Measurements from ENCODE around the gene OR51B5. TPM values are rescaled to one million over a fixed set of nuclear protein-coding genes. Genes with fewer than 3 reads are reported as not detected.

The OR51B5 gene
- total and polyA plus RNA-seq, 2 experiments from 2014 or later: not detected

GRCh38 chr11:5307256-5308019 is 35.9 kb downstream of the OR51B5 start:
- Histone ChIP-seq H2AFZ (0 out of 2 replicates have a peak overlapping the region, but pooled peaks have one; percentile 70), H3K4me2 (no peak overlapping the region), H3K36me3 (ENCODE audit: insufficient read depth) (no peaks in the 10 kb centered on the region), H3K4me3 (no peak overlapping the region), H4K20me1 (replicated peaks; ENCODE audit: insufficient read depth) (no peaks in the 10 kb centered on the region), H3K27me3 (ENCODE audit: insufficient read depth) (no peaks in the 10 kb centered on the region), H3K79me2 (replicated peaks; ENCODE audit: insufficient read depth) (no peaks in the 10 kb centered on the region), H3K9me2 (ENCODE audit: insufficient read depth) (no peaks in the 10 kb centered on the region), H3K4me1 (ENCODE audit: insufficient read depth) (no peaks in the 10 kb centered on the region), H3F3A (replicated peaks; ENCODE audit: low read depth) (no peaks in the 10 kb centered on the region), H3K27ac (ENCODE audit: low read depth) (no peak overlapping the region)
- H3K27me3 Mint-ChIP-seq (ENCODE audit: insufficient read depth, low read depth, poor library complexity): no peaks in the 10 kb centered on the region
- H3K4me3 Mint-ChIP-seq: no peak overlapping the region
- H3K9me3 Mint-ChIP-seq: no peaks in the 10 kb centered on the region
- TF ChIP-seq, protein P1, sequence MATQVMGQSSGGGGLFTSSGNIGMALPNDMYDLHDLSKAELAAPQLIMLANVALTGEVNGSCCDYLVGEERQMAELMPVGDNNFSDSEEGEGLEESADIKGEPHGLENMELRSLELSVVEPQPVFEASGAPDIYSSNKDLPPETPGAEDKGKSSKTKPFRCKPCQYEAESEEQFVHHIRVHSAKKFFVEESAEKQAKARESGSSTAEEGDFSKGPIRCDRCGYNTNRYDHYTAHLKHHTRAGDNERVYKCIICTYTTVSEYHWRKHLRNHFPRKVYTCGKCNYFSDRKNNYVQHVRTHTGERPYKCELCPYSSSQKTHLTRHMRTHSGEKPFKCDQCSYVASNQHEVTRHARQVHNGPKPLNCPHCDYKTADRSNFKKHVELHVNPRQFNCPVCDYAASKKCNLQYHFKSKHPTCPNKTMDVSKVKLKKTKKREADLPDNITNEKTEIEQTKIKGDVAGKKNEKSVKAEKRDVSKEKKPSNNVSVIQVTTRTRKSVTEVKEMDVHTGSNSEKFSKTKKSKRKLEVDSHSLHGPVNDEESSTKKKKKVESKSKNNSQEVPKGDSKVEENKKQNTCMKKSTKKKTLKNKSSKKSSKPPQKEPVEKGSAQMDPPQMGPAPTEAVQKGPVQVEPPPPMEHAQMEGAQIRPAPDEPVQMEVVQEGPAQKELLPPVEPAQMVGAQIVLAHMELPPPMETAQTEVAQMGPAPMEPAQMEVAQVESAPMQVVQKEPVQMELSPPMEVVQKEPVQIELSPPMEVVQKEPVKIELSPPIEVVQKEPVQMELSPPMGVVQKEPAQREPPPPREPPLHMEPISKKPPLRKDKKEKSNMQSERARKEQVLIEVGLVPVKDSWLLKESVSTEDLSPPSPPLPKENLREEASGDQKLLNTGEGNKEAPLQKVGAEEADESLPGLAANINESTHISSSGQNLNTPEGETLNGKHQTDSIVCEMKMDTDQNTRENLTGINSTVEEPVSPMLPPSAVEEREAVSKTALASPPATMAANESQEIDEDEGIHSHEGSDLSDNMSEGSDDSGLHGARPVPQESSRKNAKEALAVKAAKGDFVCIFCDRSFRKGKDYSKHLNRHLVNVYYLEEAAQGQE (IDR thresholded peaks at IDR 0.05; ENCODE audit: unreplicated experiment): no peak
- TF ChIP-seq EZH2phosphoT487 (IDR thresholded peaks at IDR 0.05; ENCODE audit: unreplicated experiment) (no peak), ZNF331 (CRISPR knock-in tag; IDR thresholded peaks at IDR 0.05; ENCODE audit: low read depth) (no peak), NANOG (IDR thresholded peaks at IDR 0.05; ENCODE audit: borderline replicate concordance) (no peak), ZNF114 (CRISPR knock-in tag; IDR thresholded peaks at IDR 0.05) (no peak), STAT1 (IDR thresholded peaks at IDR 0.05; ENCODE audit: unreplicated experiment) (no peak), CREB1 (CRISPR knock-in tag; IDR thresholded peaks at IDR 0.05; ENCODE audit: low read depth) (no peak), JUNB (IDR thresholded peaks at IDR 0.05; ENCODE audit: unreplicated experiment) (no peak), EZH2 (IDR thresholded peaks at IDR 0.05; ENCODE audit: low read depth, unreplicated experiment) (no peak), POLR2AphosphoS5 (IDR thresholded peaks at IDR 0.05; ENCODE audit: low read depth) (no peak)
- TF ChIP-seq, protein P2, sequence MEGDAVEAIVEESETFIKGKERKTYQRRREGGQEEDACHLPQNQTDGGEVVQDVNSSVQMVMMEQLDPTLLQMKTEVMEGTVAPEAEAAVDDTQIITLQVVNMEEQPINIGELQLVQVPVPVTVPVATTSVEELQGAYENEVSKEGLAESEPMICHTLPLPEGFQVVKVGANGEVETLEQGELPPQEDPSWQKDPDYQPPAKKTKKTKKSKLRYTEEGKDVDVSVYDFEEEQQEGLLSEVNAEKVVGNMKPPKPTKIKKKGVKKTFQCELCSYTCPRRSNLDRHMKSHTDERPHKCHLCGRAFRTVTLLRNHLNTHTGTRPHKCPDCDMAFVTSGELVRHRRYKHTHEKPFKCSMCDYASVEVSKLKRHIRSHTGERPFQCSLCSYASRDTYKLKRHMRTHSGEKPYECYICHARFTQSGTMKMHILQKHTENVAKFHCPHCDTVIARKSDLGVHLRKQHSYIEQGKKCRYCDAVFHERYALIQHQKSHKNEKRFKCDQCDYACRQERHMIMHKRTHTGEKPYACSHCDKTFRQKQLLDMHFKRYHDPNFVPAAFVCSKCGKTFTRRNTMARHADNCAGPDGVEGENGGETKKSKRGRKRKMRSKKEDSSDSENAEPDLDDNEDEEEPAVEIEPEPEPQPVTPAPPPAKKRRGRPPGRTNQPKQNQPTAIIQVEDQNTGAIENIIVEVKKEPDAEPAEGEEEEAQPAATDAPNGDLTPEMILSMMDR (conservative IDR thresholded peaks at IDR 0.05; ENCODE audit: low read depth in 2 of 2): no peak
- TF ChIP-seq, protein P3, sequence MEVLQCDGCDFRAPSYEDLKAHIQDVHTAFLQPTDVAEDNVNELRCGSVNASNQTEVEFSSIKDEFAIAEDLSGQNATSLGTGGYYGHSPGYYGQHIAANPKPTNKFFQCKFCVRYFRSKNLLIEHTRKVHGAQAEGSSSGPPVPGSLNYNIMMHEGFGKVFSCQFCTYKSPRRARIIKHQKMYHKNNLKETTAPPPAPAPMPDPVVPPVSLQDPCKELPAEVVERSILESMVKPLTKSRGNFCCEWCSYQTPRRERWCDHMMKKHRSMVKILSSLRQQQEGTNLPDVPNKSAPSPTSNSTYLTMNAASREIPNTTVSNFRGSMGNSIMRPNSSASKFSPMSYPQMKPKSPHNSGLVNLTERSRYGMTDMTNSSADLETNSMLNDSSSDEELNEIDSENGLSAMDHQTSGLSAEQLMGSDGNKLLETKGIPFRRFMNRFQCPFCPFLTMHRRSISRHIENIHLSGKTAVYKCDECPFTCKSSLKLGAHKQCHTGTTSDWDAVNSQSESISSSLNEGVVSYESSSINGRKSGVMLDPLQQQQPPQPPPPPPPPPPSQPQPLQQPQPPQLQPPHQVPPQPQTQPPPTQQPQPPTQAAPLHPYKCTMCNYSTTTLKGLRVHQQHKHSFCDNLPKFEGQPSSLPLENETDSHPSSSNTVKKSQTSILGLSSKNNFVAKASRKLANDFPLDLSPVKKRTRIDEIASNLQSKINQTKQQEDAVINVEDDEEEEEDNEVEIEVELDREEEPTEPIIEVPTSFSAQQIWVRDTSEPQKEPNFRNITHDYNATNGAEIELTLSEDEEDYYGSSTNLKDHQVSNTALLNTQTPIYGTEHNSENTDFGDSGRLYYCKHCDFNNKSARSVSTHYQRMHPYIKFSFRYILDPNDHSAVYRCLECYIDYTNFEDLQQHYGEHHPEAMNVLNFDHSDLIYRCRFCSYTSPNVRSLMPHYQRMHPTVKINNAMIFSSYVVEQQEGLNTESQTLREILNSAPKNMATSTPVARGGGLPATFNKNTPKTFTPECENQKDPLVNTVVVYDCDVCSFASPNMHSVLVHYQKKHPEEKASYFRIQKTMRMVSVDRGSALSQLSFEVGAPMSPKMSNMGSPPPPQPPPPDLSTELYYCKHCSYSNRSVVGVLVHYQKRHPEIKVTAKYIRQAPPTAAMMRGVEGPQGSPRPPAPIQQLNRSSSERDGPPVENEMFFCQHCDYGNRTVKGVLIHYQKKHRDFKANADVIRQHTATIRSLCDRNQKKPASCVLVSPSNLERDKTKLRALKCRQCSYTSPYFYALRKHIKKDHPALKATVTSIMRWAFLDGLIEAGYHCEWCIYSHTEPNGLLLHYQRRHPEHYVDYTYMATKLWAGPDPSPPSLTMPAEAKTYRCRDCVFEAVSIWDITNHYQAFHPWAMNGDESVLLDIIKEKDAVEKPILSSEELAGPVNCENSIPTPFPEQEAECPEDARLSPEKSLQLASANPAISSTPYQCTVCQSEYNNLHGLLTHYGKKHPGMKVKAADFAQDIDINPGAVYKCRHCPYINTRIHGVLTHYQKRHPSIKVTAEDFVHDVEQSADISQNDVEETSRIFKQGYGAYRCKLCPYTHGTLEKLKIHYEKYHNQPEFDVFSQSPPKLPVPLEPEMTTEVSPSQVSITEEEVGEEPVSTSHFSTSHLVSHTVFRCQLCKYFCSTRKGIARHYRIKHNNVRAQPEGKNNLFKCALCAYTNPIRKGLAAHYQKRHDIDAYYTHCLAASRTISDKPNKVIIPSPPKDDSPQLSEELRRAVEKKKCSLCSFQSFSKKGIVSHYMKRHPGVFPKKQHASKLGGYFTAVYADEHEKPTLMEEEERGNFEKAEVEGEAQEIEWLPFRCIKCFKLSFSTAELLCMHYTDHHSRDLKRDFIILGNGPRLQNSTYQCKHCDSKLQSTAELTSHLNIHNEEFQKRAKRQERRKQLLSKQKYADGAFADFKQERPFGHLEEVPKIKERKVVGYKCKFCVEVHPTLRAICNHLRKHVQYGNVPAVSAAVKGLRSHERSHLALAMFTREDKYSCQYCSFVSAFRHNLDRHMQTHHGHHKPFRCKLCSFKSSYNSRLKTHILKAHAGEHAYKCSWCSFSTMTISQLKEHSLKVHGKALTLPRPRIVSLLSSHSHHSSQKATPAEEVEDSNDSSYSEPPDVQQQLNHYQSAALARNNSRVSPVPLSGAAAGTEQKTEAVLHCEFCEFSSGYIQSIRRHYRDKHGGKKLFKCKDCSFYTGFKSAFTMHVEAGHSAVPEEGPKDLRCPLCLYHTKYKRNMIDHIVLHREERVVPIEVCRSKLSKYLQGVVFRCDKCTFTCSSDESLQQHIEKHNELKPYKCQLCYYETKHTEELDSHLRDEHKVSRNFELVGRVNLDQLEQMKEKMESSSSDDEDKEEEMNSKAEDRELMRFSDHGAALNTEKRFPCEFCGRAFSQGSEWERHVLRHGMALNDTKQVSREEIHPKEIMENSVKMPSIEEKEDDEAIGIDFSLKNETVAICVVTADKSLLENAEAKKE (CRISPR knock-in tag; IDR thresholded peaks at IDR 0.05): no peak
- TF ChIP-seq, protein P4, sequence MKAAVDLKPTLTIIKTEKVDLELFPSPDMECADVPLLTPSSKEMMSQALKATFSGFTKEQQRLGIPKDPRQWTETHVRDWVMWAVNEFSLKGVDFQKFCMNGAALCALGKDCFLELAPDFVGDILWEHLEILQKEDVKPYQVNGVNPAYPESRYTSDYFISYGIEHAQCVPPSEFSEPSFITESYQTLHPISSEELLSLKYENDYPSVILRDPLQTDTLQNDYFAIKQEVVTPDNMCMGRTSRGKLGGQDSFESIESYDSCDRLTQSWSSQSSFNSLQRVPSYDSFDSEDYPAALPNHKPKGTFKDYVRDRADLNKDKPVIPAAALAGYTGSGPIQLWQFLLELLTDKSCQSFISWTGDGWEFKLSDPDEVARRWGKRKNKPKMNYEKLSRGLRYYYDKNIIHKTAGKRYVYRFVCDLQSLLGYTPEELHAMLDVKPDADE (IDR thresholded peaks at IDR 0.05): no peak
- H3K36me3 Mint-ChIP-seq (ENCODE audit: low read depth): no peaks in the 10 kb centered on the region
- H3K4me1 Mint-ChIP-seq: no peaks in the 10 kb centered on the region
- DNase-seq (ENCODE audit: low spot score) (no peak), ATAC-seq (no peak)
- no peak overlapping the region for H3K27ac Mint-ChIP-seq
